ENCODE measurements around the gene DAAM1.

- TF ChIP-seq, protein P1, sequence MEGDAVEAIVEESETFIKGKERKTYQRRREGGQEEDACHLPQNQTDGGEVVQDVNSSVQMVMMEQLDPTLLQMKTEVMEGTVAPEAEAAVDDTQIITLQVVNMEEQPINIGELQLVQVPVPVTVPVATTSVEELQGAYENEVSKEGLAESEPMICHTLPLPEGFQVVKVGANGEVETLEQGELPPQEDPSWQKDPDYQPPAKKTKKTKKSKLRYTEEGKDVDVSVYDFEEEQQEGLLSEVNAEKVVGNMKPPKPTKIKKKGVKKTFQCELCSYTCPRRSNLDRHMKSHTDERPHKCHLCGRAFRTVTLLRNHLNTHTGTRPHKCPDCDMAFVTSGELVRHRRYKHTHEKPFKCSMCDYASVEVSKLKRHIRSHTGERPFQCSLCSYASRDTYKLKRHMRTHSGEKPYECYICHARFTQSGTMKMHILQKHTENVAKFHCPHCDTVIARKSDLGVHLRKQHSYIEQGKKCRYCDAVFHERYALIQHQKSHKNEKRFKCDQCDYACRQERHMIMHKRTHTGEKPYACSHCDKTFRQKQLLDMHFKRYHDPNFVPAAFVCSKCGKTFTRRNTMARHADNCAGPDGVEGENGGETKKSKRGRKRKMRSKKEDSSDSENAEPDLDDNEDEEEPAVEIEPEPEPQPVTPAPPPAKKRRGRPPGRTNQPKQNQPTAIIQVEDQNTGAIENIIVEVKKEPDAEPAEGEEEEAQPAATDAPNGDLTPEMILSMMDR (IDR thresholded peaks at IDR 0.05) = no peak
- TF ChIP-seq POLR2A (IDR thresholded peaks at IDR 0.05) = no peak
Measured at GRCh38 chr14:59336706-59337105, 148.2 kb downstream of the DAAM1 start.

Data from uterus (tissue), 2 donors.